HepG2 (cell line): Measurements from ENCODE around the gene HAO2. TPM values are rescaled to one million over a fixed set of nuclear protein-coding genes. Genes with fewer than 3 reads are reported as not detected.

ENCODE experiments used
- IRF2 ChIP-seq: IDR thresholded peaks from 2 replicates; pipeline ENCODE4 v1.6.1; 2018; ENCODE audit warnings: missing genetic modification reagents, missing compliant biosample characterization
- MED8 ChIP-seq: sonication (generic); formaldehyde crosslinking; IDR thresholded peaks from 2 replicates; pipeline ENCODE4 v1.8.1; 2023; ENCODE audit warnings: mild to moderate bottlenecking, missing genetic modification reagents; ENCODE audit not compliant: insufficient replicate concordance
- NCOA2 ChIP-seq: sonication (generic); formaldehyde crosslinking; IDR thresholded peaks from 2 replicates; pipeline ENCODE4 v1.8.0; 2022; ENCODE audit warnings: inconsistent platforms
- PAF1 ChIP-seq: IDR thresholded peaks from 2 replicates; pipeline ENCODE4 v1.6.1; 2016; ENCODE audit warnings: missing genetic modification reagents, missing compliant biosample characterization
- PTBP1 ChIP-seq: fragments of 200-400 bp; formaldehyde crosslinking; IDR thresholded peaks from 2 replicates; pipeline ENCODE4 v1.6.1; 2018; ENCODE audit warnings: low read length, low read depth; ENCODE audit not compliant: poor library complexity, severe bottlenecking
- RXRB ChIP-seq: IDR thresholded peaks from 2 replicates; pipeline ENCODE4 v1.6.1; 2016; ENCODE audit warnings: borderline replicate concordance, missing genetic modification reagents, missing compliant biosample characterization
- TRIM24 ChIP-seq: sonication (generic); formaldehyde crosslinking; IDR thresholded peaks from 2 replicates; pipeline ENCODE4 v1.8.0; 2022; ENCODE audit warnings: mild to moderate bottlenecking, missing genetic modification reagents
- WIZ ChIP-seq: sonication (generic); formaldehyde crosslinking; IDR thresholded peaks from 2 replicates; pipeline ENCODE4 v1.5.1; 2020; ENCODE audit warnings: mild to moderate bottlenecking, missing genetic modification reagents
- ZNF407 ChIP-seq: sonication (generic); formaldehyde crosslinking; IDR thresholded peaks from one replicate; pipeline ENCODE4 v1.5.1; 2020; ENCODE audit warnings: mild to moderate bottlenecking, missing genetic modification reagents; ENCODE audit errors: not compliant biosample characterization
- ZNF496 ChIP-seq: sonication (generic); formaldehyde crosslinking; IDR thresholded peaks from 2 replicates; pipeline ENCODE4 v1.8.1; 2023; ENCODE audit warnings: mild to moderate bottlenecking, moderate library complexity, missing genetic modification reagents; ENCODE audit not compliant: insufficient replicate concordance
- ZNF687 ChIP-seq: sonication (generic); formaldehyde crosslinking; IDR thresholded peaks from 2 replicates; pipeline ENCODE4 v1.5.1; 2020; ENCODE audit warnings: mild to moderate bottlenecking, missing genetic modification reagents, moderate library complexity
- ZNF709 ChIP-seq: sonication (generic); formaldehyde crosslinking; IDR thresholded peaks from 2 replicates; pipeline ENCODE4 v1.5.0; 2020; ENCODE audit warnings: mild to moderate bottlenecking, missing genetic modification reagents
- ZNF710 ChIP-seq: sonication (generic); formaldehyde crosslinking; IDR thresholded peaks from 2 replicates; pipeline ENCODE4 v1.5.0; 2020; ENCODE audit warnings: mild to moderate bottlenecking, missing genetic modification reagents, borderline replicate concordance
- ZSCAN30 ChIP-seq: sonication (generic); formaldehyde crosslinking; IDR thresholded peaks from 2 replicates; pipeline ENCODE4 v1.5.0; 2020; ENCODE audit warnings: mild to moderate bottlenecking, missing genetic modification reagents
- polyA plus RNA-seq, 8 experiments: library from polyadenylated mRNA; depleted of rRNA in 3 of 8; stranded (reverse) in 7 of 8; unstranded in 1 of 8; fragments of >200 nt; fragmentation: Illumina TruSeq in 4 of 8; extraction: Trizol in 4 of 8; gene quantifications; 2 replicates each; pipeline versions ENCODE4 v1.2.1 to v1.2.3, GENCODE V29; 2011 to 2016; ENCODE audit warnings: low read depth in 4 of 8, missing spikeins in 1 of 8, mixed read lengths in 1 of 8; ENCODE audit not compliant: insufficient read depth in 1 of 8
- total RNA-seq, 5 experiments: library from RNA; depleted of rRNA; stranded (reverse); fragments of >200 nt; fragmentation: Illumina TruSeq; extraction: Trizol; gene quantifications; 2 replicates each; pipeline ENCODE4 v1.2.3, GENCODE V29; 2016; ENCODE audit warnings: low read depth in 1 of 5

HAO2 gene
- total and polyA plus RNA-seq, 2 of the 13 experiments (the other 11 are each of a cell fraction or from before 2014, with no cell fraction given), result 0.05 to 0.09 TPM

GRCh38 chr1:119327450-119328155, 41.0 kb upstream of the HAO2 start (continued):
- peak; percentile 98 for TF ChIP-seq ZNF687 (CRISPR knock-in tag)
- no peak for TF ChIP-seq ZNF710 (CRISPR knock-in tag)
- peak; percentile 68; the same call in 1 of the 2 replicates for TF ChIP-seq ZNF709
- TF ChIP-seq WIZ, result 0 out of 2 replicates have a peak, but pooled peaks have one; percentile 51
- TF ChIP-seq ZNF407, result peak; percentile 65
- no peak for TF ChIP-seq TRIM24
- no peak for TF ChIP-seq ZSCAN30
- no peak for TF ChIP-seq ZNF496
- no peak for TF ChIP-seq IRF2
- no peak for TF ChIP-seq NCOA2 (CRISPR knock-in tag)
- no peak for TF ChIP-seq RXRB (CRISPR knock-in tag)
- no peak for TF ChIP-seq PAF1 (CRISPR knock-in tag)
- TF ChIP-seq MED8, result no peak
- no peak for TF ChIP-seq PTBP1
